NCI-H82 treated with DMSO at 0.1 percent for 48 hours (cell line): ENCODE measurements around the gene PLEKHM3.

ENCODE experiments used
- DNase-seq: peaks from one replicate; lab custom pipeline; 2025; ENCODE audit not compliant: unreplicated experiment; lab: John Stamatoyannopoulos, UW

PLEKHM3 gene

GRCh38 chr2:208025037-208025813 lies at the start of gene PLEKHM3:
TSS of gene PLEKHM3 (minus strand) at chr2:208025527. CDS start at chr2:208001639, 23,888 bp downstream.
- DNase-seq, result no peak

- DNase-seq, result no peak
Observed at GRCh38 chr2:208074610-208075356, 49.5 kb upstream of the PLEKHM3 start.

- DNase-seq, result peak; percentile 68
Observed at GRCh38 chr2:208072250-208072892, 47.0 kb upstream of the PLEKHM3 start.

- DNase-seq, result no peak
Observed at GRCh38 chr2:208069186-208069585, 43.9 kb upstream of the PLEKHM3 start.

- no peak for DNase-seq
Observed at GRCh38 chr2:208066016-208066415, 40.7 kb upstream of the PLEKHM3 start.

GRCh38 chr2:208065476-208065875 lies 40.1 kb upstream of the PLEKHM3 start:
- no peak for DNase-seq

- no peak for DNase-seq
Observed at GRCh38 chr2:208064220-208064961, 39.1 kb upstream of the PLEKHM3 start.

GRCh38 chr2:208062961-208063360 lies 37.6 kb upstream of the PLEKHM3 start:
- DNase-seq, result no peak

GRCh38 chr2:208062113-208062512 lies 36.8 kb upstream of the PLEKHM3 start:
- DNase-seq, result no peak

GRCh38 chr2:208057108-208057507 lies 31.8 kb upstream of the PLEKHM3 start:
- no peak for DNase-seq

GRCh38 chr2:208049441-208049840 lies 24.1 kb upstream of the PLEKHM3 start:
- no peak for DNase-seq

GRCh38 chr2:208049006-208049405 lies 23.7 kb upstream of the PLEKHM3 start:
- no peak for DNase-seq

- no peak for DNase-seq
Observed at GRCh38 chr2:208047840-208048239, 22.5 kb upstream of the PLEKHM3 start.

- no peak for DNase-seq
Observed at GRCh38 chr2:208046686-208047085, 21.4 kb upstream of the PLEKHM3 start.

GRCh38 chr2:208042450-208042849 lies 17.1 kb upstream of the PLEKHM3 start:
- no peak for DNase-seq

- no peak for DNase-seq
Observed at GRCh38 chr2:208042041-208042440, 16.7 kb upstream of the PLEKHM3 start.

GRCh38 chr2:208040199-208041171 lies 15.2 kb upstream of the PLEKHM3 start:
- DNase-seq, result peak; percentile 69

GRCh38 chr2:208039376-208040110 lies 14.2 kb upstream of the PLEKHM3 start:
- peak; percentile 54 for DNase-seq
